HTERT RPE-1 (cell line): ENCODE results near the gene ZC3H10.

Source experiments
- in situ Hi-C: fragments of 300-500 bp; cut with MboI; formaldehyde crosslinking; loops from 4 replicates; pipeline ENCODE4 v1.14.3; 2020; ENCODE audit warnings: low sequenced_read_pairs

ZC3H10 gene

GRCh38 chr12:56164345-56164729, 46.3 kb downstream of the ZC3H10 start:
- in situ Hi-C loops, result no loop called here

GRCh38 chr12:56165369-56165768, 47.3 kb downstream of the ZC3H10 start:
- in situ Hi-C loops, result no loop called here

GRCh38 chr12:56169229-56169759, 51.2 kb downstream of the ZC3H10 start:
- in situ Hi-C loops, result no loop called here

- in situ Hi-C loops, result no loop called here
These were observed 54.8 kb downstream of the ZC3H10 start for GRCh38 chr12:56172839-56173238.
